ENCODE measurements around the gene TRIM61.
"Not testable (repeated sequence)": the region's sequence is repeated elsewhere in the genome, so short reads cannot be mapped to it uniquely, and the experiment has no call there.

TRIM61 gene

GRCh38 chr4:164989471-164989870 lies 12.0 kb upstream of the TRIM61 start:
- TF ChIP-seq EZH2phosphoT487 (IDR thresholded peaks at IDR 0.05; ENCODE audit: borderline replicate concordance), result no peak
- H3K27me3 ChIP-seq (ENCODE audit: insufficient read depth, low read length, poor library complexity, severe bottlenecking), result no peaks in the 10 kb centered on the region
- no peaks in the 10 kb centered on the region for H3F3A ChIP-seq (ENCODE audit: low read depth)
- no peak overlapping the region for H2AFZ ChIP-seq (ENCODE audit: low read length)
- H3K36me3 ChIP-seq (ENCODE audit: insufficient read depth, low read length), result no peaks in the 10 kb centered on the region
- no peak overlapping the region for H3K4me2 ChIP-seq (ENCODE audit: low read depth, low read length, poor library complexity, severe bottlenecking)
- H3K9ac ChIP-seq (ENCODE audit: low read depth, low read length, poor library complexity, severe bottlenecking), result no peak overlapping the region
- H4K20me1 ChIP-seq (ENCODE audit: insufficient read depth, low read length, poor library complexity, severe bottlenecking), result no peaks in the 10 kb centered on the region
- H3K9me3 ChIP-seq (ENCODE audit: insufficient read depth, low read depth, low read length), result no peaks in the 10 kb centered on the region
- H3K4me3 ChIP-seq (ENCODE audit: low read length, poor library complexity, severe bottlenecking), result no peak overlapping the region
- no peaks in the 10 kb centered on the region for H3K79me2 ChIP-seq (ENCODE audit: insufficient read depth, low read length)
- no peaks in the 10 kb centered on the region for H3K9me2 ChIP-seq (replicated peaks; ENCODE audit: low read depth, low read length)
- H3K4me1 ChIP-seq (ENCODE audit: insufficient read depth, low read length, poor library complexity, severe bottlenecking), result no peaks in the 10 kb centered on the region

DNA sequence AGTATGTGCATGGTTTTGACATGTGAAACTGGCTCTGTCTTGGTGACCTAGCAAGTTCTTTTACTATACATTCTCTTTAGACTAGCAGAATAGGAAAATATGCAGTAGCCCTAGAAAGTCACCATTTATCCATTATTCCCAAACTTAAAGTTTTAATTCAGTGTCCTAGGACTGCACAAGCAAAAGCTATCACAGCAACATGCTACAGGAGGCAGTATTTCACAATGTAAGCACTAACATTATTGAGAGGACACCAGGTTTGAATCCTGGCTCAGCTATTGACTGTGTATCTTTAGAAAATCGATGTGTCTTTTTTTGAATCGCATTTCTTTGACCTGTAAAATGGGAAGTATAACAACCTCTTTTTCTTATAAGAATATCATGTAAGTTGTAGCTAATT lies 5.5 kb downstream of the TRIM61 start:
- H3K79me2 ChIP-seq (ENCODE audit: insufficient read depth, low read length); H3K4me1 ChIP-seq (ENCODE audit: insufficient read depth, low read length, poor library complexity, severe bottlenecking); H3F3A ChIP-seq (ENCODE audit: low read depth); H3K9me3 ChIP-seq (ENCODE audit: insufficient read depth, low read depth, low read length); H3K4me2 ChIP-seq (ENCODE audit: low read depth, low read length, poor library complexity, severe bottlenecking); H4K20me1 ChIP-seq (ENCODE audit: insufficient read depth, low read length, poor library complexity, severe bottlenecking); H3K27me3 ChIP-seq (ENCODE audit: insufficient read depth, low read length, poor library complexity, severe bottlenecking); H3K36me3 ChIP-seq (ENCODE audit: insufficient read depth, low read length); H2AFZ ChIP-seq (ENCODE audit: low read length); H3K4me3 ChIP-seq (ENCODE audit: low read length, poor library complexity, severe bottlenecking); H3K9me2 ChIP-seq (replicated peaks; ENCODE audit: low read depth, low read length); H3K9ac ChIP-seq (ENCODE audit: low read depth, low read length, poor library complexity, severe bottlenecking): not testable (repeated sequence)
- TF ChIP-seq, protein P1, sequence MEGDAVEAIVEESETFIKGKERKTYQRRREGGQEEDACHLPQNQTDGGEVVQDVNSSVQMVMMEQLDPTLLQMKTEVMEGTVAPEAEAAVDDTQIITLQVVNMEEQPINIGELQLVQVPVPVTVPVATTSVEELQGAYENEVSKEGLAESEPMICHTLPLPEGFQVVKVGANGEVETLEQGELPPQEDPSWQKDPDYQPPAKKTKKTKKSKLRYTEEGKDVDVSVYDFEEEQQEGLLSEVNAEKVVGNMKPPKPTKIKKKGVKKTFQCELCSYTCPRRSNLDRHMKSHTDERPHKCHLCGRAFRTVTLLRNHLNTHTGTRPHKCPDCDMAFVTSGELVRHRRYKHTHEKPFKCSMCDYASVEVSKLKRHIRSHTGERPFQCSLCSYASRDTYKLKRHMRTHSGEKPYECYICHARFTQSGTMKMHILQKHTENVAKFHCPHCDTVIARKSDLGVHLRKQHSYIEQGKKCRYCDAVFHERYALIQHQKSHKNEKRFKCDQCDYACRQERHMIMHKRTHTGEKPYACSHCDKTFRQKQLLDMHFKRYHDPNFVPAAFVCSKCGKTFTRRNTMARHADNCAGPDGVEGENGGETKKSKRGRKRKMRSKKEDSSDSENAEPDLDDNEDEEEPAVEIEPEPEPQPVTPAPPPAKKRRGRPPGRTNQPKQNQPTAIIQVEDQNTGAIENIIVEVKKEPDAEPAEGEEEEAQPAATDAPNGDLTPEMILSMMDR (conservative IDR thresholded peaks at IDR 0.05; ENCODE audit: low read length), result peak; percentile 32

GRCh38 chr4:164959896-164960295 lies 17.6 kb downstream of the TRIM61 start:
- TF ChIP-seq, protein P1 (conservative IDR thresholded peaks at IDR 0.05; ENCODE audit: low read length), result no peak
- no peak for TF ChIP-seq EZH2phosphoT487 (IDR thresholded peaks at IDR 0.05; ENCODE audit: borderline replicate concordance)
- Histone ChIP-seq H3K36me3 (ENCODE audit: insufficient read depth, low read length) (no peaks in the 10 kb centered on the region), H2AFZ (ENCODE audit: low read length) (no peak overlapping the region), H3F3A (ENCODE audit: low read depth) (no peaks in the 10 kb centered on the region), H3K9me3 (ENCODE audit: insufficient read depth, low read depth, low read length) (no peaks in the 10 kb centered on the region), H3K4me1 (ENCODE audit: insufficient read depth, low read length, poor library complexity, severe bottlenecking) (no peaks in the 10 kb centered on the region), H3K4me3 (ENCODE audit: low read length, poor library complexity, severe bottlenecking) (no peak overlapping the region), H3K9ac (ENCODE audit: low read depth, low read length, poor library complexity, severe bottlenecking) (no peak overlapping the region), H3K4me2 (ENCODE audit: low read depth, low read length, poor library complexity, severe bottlenecking) (no peak overlapping the region), H3K9me2 (replicated peaks; ENCODE audit: low read depth, low read length) (no peaks in the 10 kb centered on the region), H4K20me1 (ENCODE audit: insufficient read depth, low read length, poor library complexity, severe bottlenecking) (no peaks in the 10 kb centered on the region), H3K27me3 (ENCODE audit: insufficient read depth, low read length, poor library complexity, severe bottlenecking) (no peaks in the 10 kb centered on the region), H3K79me2 (ENCODE audit: insufficient read depth, low read length) (no peaks in the 10 kb centered on the region)

DNA sequence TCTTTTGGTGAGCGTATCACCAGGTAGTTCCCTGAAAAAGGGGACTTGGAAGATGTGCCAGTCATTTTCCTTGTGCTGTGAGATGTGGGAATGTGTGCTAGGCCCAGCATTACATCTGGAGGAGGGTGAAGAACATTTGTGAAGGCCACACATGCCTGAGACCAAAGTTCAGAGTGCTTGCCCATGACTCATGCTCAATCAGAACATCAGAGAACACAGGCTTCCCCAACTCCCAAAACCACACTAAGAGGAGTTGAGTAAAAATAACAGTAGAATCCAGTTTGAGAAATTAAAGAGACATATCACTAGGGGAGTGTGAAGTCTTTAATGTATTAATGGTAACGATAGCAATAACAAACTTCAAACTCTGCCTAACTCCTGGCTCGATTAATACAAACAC lies 18.0 kb downstream of the TRIM61 start:
- not testable (repeated sequence) for H3F3A ChIP-seq (ENCODE audit: low read depth); H4K20me1 ChIP-seq (ENCODE audit: insufficient read depth, low read length, poor library complexity, severe bottlenecking); H3K9me2 ChIP-seq (replicated peaks; ENCODE audit: low read depth, low read length); H3K9me3 ChIP-seq (ENCODE audit: insufficient read depth, low read depth, low read length); H3K4me1 ChIP-seq (ENCODE audit: insufficient read depth, low read length, poor library complexity, severe bottlenecking); H3K9ac ChIP-seq (ENCODE audit: low read depth, low read length, poor library complexity, severe bottlenecking); H3K27me3 ChIP-seq (ENCODE audit: insufficient read depth, low read length, poor library complexity, severe bottlenecking); H3K4me3 ChIP-seq (ENCODE audit: low read length, poor library complexity, severe bottlenecking); H3K36me3 ChIP-seq (ENCODE audit: insufficient read depth, low read length); H3K79me2 ChIP-seq (ENCODE audit: insufficient read depth, low read length); H3K4me2 ChIP-seq (ENCODE audit: low read depth, low read length, poor library complexity, severe bottlenecking); H2AFZ ChIP-seq (ENCODE audit: low read length)

Data from Loucy (cell line).